Mucosa of rectum (tissue), 2 donors: Measurements from ENCODE around the gene CFAP46.
"Not testable (repeated sequence)": the region's sequence is repeated elsewhere in the genome, so short reads cannot be mapped to it uniquely, and the experiment has no call there.

Source experiments
- H3K27ac ChIP-seq, 2 donors: one replicate each; pipeline ENCODE4 v1.7.0; 2013; ENCODE audit warnings: inconsistent platforms in 2 of 2, low read depth in 2 of 2, low read length in 2 of 2
- H3K27me3 ChIP-seq, 2 donors: one replicate each; pipeline ENCODE4 v1.7.0; 2013; ENCODE audit warnings: low read length in 2 of 2; ENCODE audit not compliant: control insufficient read depth in 2 of 2, insufficient read depth in 2 of 2
- H3K36me3 ChIP-seq, 2 donors: one replicate each; pipeline ENCODE4 v1.7.0; 2013; ENCODE audit warnings: low read length in 2 of 2; ENCODE audit not compliant: control insufficient read depth in 2 of 2, insufficient read depth in 2 of 2
- H3K4me1 ChIP-seq, 2 donors: one replicate each; pipeline ENCODE4 v1.7.0; 2013; ENCODE audit warnings: low read length in 2 of 2, mild to moderate bottlenecking in 1 of 2; ENCODE audit not compliant: control insufficient read depth in 2 of 2, insufficient read depth in 2 of 2
- H3K4me3 ChIP-seq, 2 donors: one replicate each; pipeline ENCODE4 v1.7.0; 2013; ENCODE audit warnings: low read length in 2 of 2
- H3K9ac ChIP-seq, 2 donors: one replicate each; pipeline ENCODE4 v1.7.0; 2013; ENCODE audit warnings: low read length in 2 of 2, low read depth in 1 of 2, mild to moderate bottlenecking in 1 of 2
- H3K9me3 ChIP-seq, 2 donors: one replicate each; pipeline ENCODE4 v1.7.0; 2013; ENCODE audit warnings: low read length in 2 of 2; ENCODE audit not compliant: control insufficient read depth in 2 of 2
- donor health status: healthy.
- donor health status: Normal muscosa, but diverticular disease.

Gene CFAP46

GRCh38 chr10:132906106-132906505, 36.3 kb downstream of the CFAP46 start:
- H3K27me3 ChIP-seq, result no peaks in the 10 kb centered on the region
- no peaks in the 10 kb centered on the region for H3K9me3 ChIP-seq
- no peaks in the 10 kb centered on the region for H3K4me1 ChIP-seq
- no peak overlapping the region for H3K9ac ChIP-seq
- no peak overlapping the region for H3K4me3 ChIP-seq
- no peaks in the 10 kb centered on the region for H3K36me3 ChIP-seq
- H3K27ac ChIP-seq, result no peak overlapping the region

- Histone ChIP-seq H3K4me3 (no peak overlapping the region), H3K4me1 (no peaks in the 10 kb centered on the region), H3K27ac (no peak overlapping the region), H3K9ac (no peak overlapping the region), H3K9me3 (no peaks in the 10 kb centered on the region), H3K36me3 (no peaks in the 10 kb centered on the region), H3K27me3 (no peaks in the 10 kb centered on the region)
Measured at GRCh38 chr10:132905661-132906060, 36.7 kb downstream of the CFAP46 start.

- Histone ChIP-seq H3K4me1 (no peaks in the 10 kb centered on the region), H3K36me3 (no peaks in the 10 kb centered on the region), H3K9me3 (no peaks in the 10 kb centered on the region), H3K27ac (no peak overlapping the region), H3K9ac (no peak overlapping the region), H3K27me3 (no peaks in the 10 kb centered on the region), H3K4me3 (no peak overlapping the region)
Measured at GRCh38 chr10:132904814-132905649, 37.3 kb downstream of the CFAP46 start.

GRCh38 chr10:132904181-132904813, 38.1 kb downstream of the CFAP46 start:
- no peak overlapping the region for H3K4me3 ChIP-seq
- H3K27me3 ChIP-seq, result no peaks in the 10 kb centered on the region
- H3K9me3 ChIP-seq, result no peaks in the 10 kb centered on the region
- no peak overlapping the region for H3K9ac ChIP-seq
- no peaks in the 10 kb centered on the region for H3K4me1 ChIP-seq
- no peak overlapping the region for H3K27ac ChIP-seq
- no peaks in the 10 kb centered on the region for H3K36me3 ChIP-seq

GRCh38 chr10:132902656-132903575, 39.5 kb downstream of the CFAP46 start:
- not testable (repeated sequence) for H3K4me3 ChIP-seq, H3K36me3 ChIP-seq, H3K9ac ChIP-seq, H3K27me3 ChIP-seq, H3K27ac ChIP-seq, H3K4me1 ChIP-seq, H3K9me3 ChIP-seq

GRCh38 chr10:132901351-132901750, 41.0 kb downstream of the CFAP46 start:
- Histone ChIP-seq H3K4me3 (no peak overlapping the region), H3K9ac (no peak overlapping the region), H3K9me3 (no peaks in the 10 kb centered on the region), H3K27ac (no peak overlapping the region), H3K4me1 (no peaks in the 10 kb centered on the region), H3K27me3 (no peaks in the 10 kb centered on the region), H3K36me3 (no peaks in the 10 kb centered on the region)

GRCh38 chr10:132900211-132900756, 42.1 kb downstream of the CFAP46 start:
- H3K36me3 ChIP-seq, result no peaks in the 10 kb centered on the region
- H3K27me3 ChIP-seq, result no peaks in the 10 kb centered on the region
- no peak overlapping the region for H3K4me3 ChIP-seq
- no peaks in the 10 kb centered on the region for H3K4me1 ChIP-seq
- H3K27ac ChIP-seq, result no peak overlapping the region
- no peaks in the 10 kb centered on the region for H3K9me3 ChIP-seq
- no peak overlapping the region for H3K9ac ChIP-seq

GRCh38 chr10:132899751-132900065, 42.7 kb downstream of the CFAP46 start:
- no peaks in the 10 kb centered on the region for H3K9me3 ChIP-seq
- H3K4me1 ChIP-seq, result no peaks in the 10 kb centered on the region
- no peak overlapping the region for H3K27ac ChIP-seq
- H3K4me3 ChIP-seq, result no peak overlapping the region
- H3K36me3 ChIP-seq, result no peaks in the 10 kb centered on the region
- H3K9ac ChIP-seq, result no peak overlapping the region
- H3K27me3 ChIP-seq, result no peaks in the 10 kb centered on the region

- Histone ChIP-seq H3K27me3 (no peaks in the 10 kb centered on the region), H3K4me3 (no peak overlapping the region), H3K9me3 (no peaks in the 10 kb centered on the region), H3K27ac (no peak overlapping the region), H3K4me1 (no peaks in the 10 kb centered on the region), H3K9ac (no peak overlapping the region), H3K36me3 (no peaks in the 10 kb centered on the region)
Measured at GRCh38 chr10:132899054-132899750, 43.2 kb downstream of the CFAP46 start.
